Neural progenitor cell (in vitro differentiated cells): ENCODE measurements around the gene GATA2. TPM values are rescaled to one million over a fixed set of nuclear protein-coding genes. Genes with fewer than 3 reads are reported as not detected.
A peak's percentile ranks its signal among the peaks of the same experiment; 100 is the strongest.

Experiments used
- DNase-seq: peaks from one replicate; pipeline ENCODE4 v3.0.0-alpha.2; 2016; ENCODE audit warnings: low spot score
- H2AFZ ChIP-seq: fragments of 200-600 bp; sonication (generic); replicated peaks from 2 replicates; pipeline ENCODE4 v1.6.1; 2016; ENCODE audit warnings: antibody characterized with exemption
- H3F3A ChIP-seq: fragments of 200-600 bp; sonication (generic); 2 replicates; pipeline ENCODE4 v1.6.1; 2016; ENCODE audit warnings: antibody characterized with exemption, low read depth
- H3K27ac ChIP-seq: fragments of 200-600 bp; sonication (generic); 2 replicates; pipeline ENCODE4 v1.5.1; 2016; ENCODE audit warnings: mild to moderate bottlenecking
- H3K27me3 ChIP-seq: fragments of 200-600 bp; sonication (generic); 2 replicates; pipeline ENCODE4 v1.6.1; 2016; ENCODE audit warnings: mild to moderate bottlenecking, moderate library complexity
- H3K36me3 ChIP-seq: fragments of 200-600 bp; sonication (generic); 2 replicates; pipeline ENCODE4 v1.5.1; 2016
- H3K4me1 ChIP-seq: fragments of 200-600 bp; sonication (generic); 2 replicates; pipeline ENCODE4 v1.6.1; 2016; ENCODE audit warnings: mixed run types
- H3K4me2 ChIP-seq: fragments of 200-600 bp; sonication (generic); 2 replicates; pipeline ENCODE4 v1.6.1; 2016
- H3K4me3 ChIP-seq: fragments of 200-600 bp; sonication (generic); 2 replicates; pipeline ENCODE4 v1.5.1; 2016
- H3K79me2 ChIP-seq: fragments of 200-600 bp; sonication (generic); 2 replicates; pipeline ENCODE4 v1.6.1; 2016; ENCODE audit warnings: low read depth
- H3K9ac ChIP-seq: fragments of 200-600 bp; sonication (generic); 2 replicates; pipeline ENCODE4 v1.6.1; 2016
- H3K9me3 ChIP-seq: fragments of 200-600 bp; sonication (generic); 2 replicates; pipeline ENCODE4 v1.5.1; 2016; ENCODE audit warnings: low read depth
- H4K20me1 ChIP-seq: fragments of 200-600 bp; sonication (generic); 2 replicates; pipeline ENCODE4 v1.6.1; 2016; ENCODE audit warnings: low read depth
- H3K27ac Mint-ChIP-seq: 3 replicates; pipeline ENCODE4 v1.8.0; 2021; ENCODE audit warnings: mixed read lengths
- H3K27me3 Mint-ChIP-seq: 2 replicates; pipeline ENCODE4 v1.8.0; 2022; ENCODE audit warnings: low read depth, mild to moderate bottlenecking, inconsistent platforms, moderate library complexity, mixed read lengths; ENCODE audit not compliant: insufficient read depth
- H3K36me3 Mint-ChIP-seq: 3 replicates; pipeline ENCODE4 v1.8.0; 2021; ENCODE audit warnings: mixed read lengths
- H3K4me1 Mint-ChIP-seq: 3 replicates; pipeline ENCODE4 v1.8.0; 2021; ENCODE audit warnings: mixed read lengths
- H3K4me3 Mint-ChIP-seq: 3 replicates; pipeline ENCODE4 v1.8.0; 2021; ENCODE audit warnings: mild to moderate bottlenecking, moderate library complexity, mixed read lengths
- H3K9me3 Mint-ChIP-seq: 3 replicates; pipeline ENCODE4 v1.8.0; 2020; ENCODE audit warnings: mixed read lengths
- CTCF ChIP-seq: fragments of 200-600 bp; sonication (generic); IDR thresholded peaks from 2 replicates; pipeline ENCODE4 v1.5.1; 2017; ENCODE audit warnings: antibody characterized with exemption, mild to moderate bottlenecking
- EZH2 ChIP-seq: fragments of 200-600 bp; sonication (generic); IDR thresholded peaks from 2 replicates; pipeline ENCODE4 v1.6.1; 2017; ENCODE audit warnings: antibody characterized with exemption, mild to moderate bottlenecking, moderate library complexity
- EZH2phosphoT487 ChIP-seq: fragments of 200-600 bp; sonication (generic); IDR thresholded peaks from 2 replicates; pipeline ENCODE4 v1.6.1; 2017; ENCODE audit warnings: antibody characterized with exemption
- total RNA-seq: library from RNA; depleted of rRNA; stranded (reverse); fragments of >200 nt; gene quantifications from 2 replicates; pipeline ENCODE4 v1.2.3, GENCODE V29; 2015; ENCODE audit warnings: low replicate concordance

The GATA2 gene
- total RNA-seq, 1 donor from 2014 or later: not detected

GRCh38 chr3:128484404-128485281 lies 8.4 kb downstream of the GATA2 start:
- peak overlapping the region; percentile 11 for H3K4me3 ChIP-seq

GRCh38 chr3:128483657-128484403 lies 9.2 kb downstream of the GATA2 start:
- Histone ChIP-seq H3K27me3 (peaks cover 100% of the 10 kb centered on the region), H3K9ac (no peak overlapping the region), H3K79me2 (no peaks in the 10 kb centered on the region), H3K4me3 (peak overlapping the region; percentile 11), H3K9me3 (no peaks in the 10 kb centered on the region), H3K4me2 (peak overlapping the region; percentile 61), H3K36me3 (no peaks in the 10 kb centered on the region), H3F3A (peaks cover 28% of the 10 kb centered on the region), H2AFZ (no peak overlapping the region), H3K4me1 (peaks cover 57% of the 10 kb centered on the region), H4K20me1 (peaks cover 81% of the 10 kb centered on the region), H3K27ac (no peak overlapping the region)
- Mint-ChIP-seq H3K9me3 (no peaks in the 10 kb centered on the region), H3K27ac (no peak overlapping the region), H3K4me3 (no peak overlapping the region), H3K27me3 (peaks cover 84% of the 10 kb centered on the region), H3K36me3 (no peaks in the 10 kb centered on the region), H3K4me1 (peaks cover 44% of the 10 kb centered on the region)
- peak; percentile 63 for DNase-seq
- TF ChIP-seq CTCF: no peak
- TF ChIP-seq EZH2phosphoT487: peak; percentile 68
- TF ChIP-seq EZH2: peak; percentile 0

More at GRCh38 chr3:128484404-128485281, 8.4 kb downstream of the GATA2 start:
- Histone ChIP-seq H2AFZ (no peak overlapping the region), H3K9me3 (no peaks in the 10 kb centered on the region), H3K36me3 (no peaks in the 10 kb centered on the region), H3K4me2 (peak overlapping the region; percentile 61), H3F3A (peaks cover 30% of the 10 kb centered on the region), H3K9ac (no peak overlapping the region), H3K27me3 (peaks cover 100% of the 10 kb centered on the region), H4K20me1 (peaks cover 89% of the 10 kb centered on the region), H3K4me1 (peaks cover 65% of the 10 kb centered on the region), H3K79me2 (no peaks in the 10 kb centered on the region), H3K27ac (no peak overlapping the region)
- peak; percentile 66 for DNase-seq
- Mint-ChIP-seq H3K4me1 (peaks cover 43% of the 10 kb centered on the region), H3K4me3 (no peak overlapping the region), H3K27me3 (peaks cover 80% of the 10 kb centered on the region), H3K27ac (no peak overlapping the region), H3K9me3 (no peaks in the 10 kb centered on the region), H3K36me3 (no peaks in the 10 kb centered on the region)
- TF ChIP-seq EZH2phosphoT487: peak; percentile 6
- no peak for TF ChIP-seq CTCF
- peak; percentile 45 for TF ChIP-seq EZH2

GRCh38 chr3:128482666-128483656 lies 10.0 kb downstream of the GATA2 start:
- Mint-ChIP-seq H3K4me1 (peaks cover 44% of the 10 kb centered on the region), H3K9me3 (no peaks in the 10 kb centered on the region), H3K36me3 (no peaks in the 10 kb centered on the region), H3K27me3 (peaks cover 80% of the 10 kb centered on the region), H3K27ac (no peak overlapping the region), H3K4me3 (peak overlapping the region; percentile 63)
- H3K27me3 ChIP-seq: peaks cover 100% of the 10 kb centered on the region
- H4K20me1 ChIP-seq: peaks cover 72% of the 10 kb centered on the region
- H3K4me1 ChIP-seq: peaks cover 54% of the 10 kb centered on the region
- DNase-seq: peak; percentile 71
- peak overlapping the region; percentile 61 for H3K4me2 ChIP-seq
- peak; percentile 60 for TF ChIP-seq EZH2
- no peak for TF ChIP-seq CTCF
- peak; percentile 64 for TF ChIP-seq EZH2phosphoT487
- H3K9me3 ChIP-seq: no peaks in the 10 kb centered on the region
- peaks cover 28% of the 10 kb centered on the region for H3F3A ChIP-seq
- H3K36me3 ChIP-seq: no peaks in the 10 kb centered on the region
- H3K4me3 ChIP-seq: peak overlapping the region; percentile 11
- no peaks in the 10 kb centered on the region for H3K79me2 ChIP-seq
- H3K27ac ChIP-seq: no peak overlapping the region
- H3K9ac ChIP-seq: no peak overlapping the region
- H2AFZ ChIP-seq: no peak overlapping the region
